DND-41 (cell line): ENCODE results near the gene C10orf90.

Experiments
- CTCF ChIP-seq: IDR thresholded peaks from 2 replicates; pipeline ENCODE4 v1.5.1; 2012; ENCODE audit warnings: borderline replicate concordance, low read length, moderate library complexity, mild to moderate bottlenecking; ENCODE audit not compliant: poor library complexity, severe bottlenecking; ENCODE audit errors: extremely low read depth
- EZH2 ChIP-seq: IDR thresholded peaks from 3 replicates; pipeline ENCODE4 v1.6.1; 2012; ENCODE audit warnings: borderline replicate concordance, low read depth, mild to moderate bottlenecking, moderate library complexity, low read length, inconsistent platforms; ENCODE audit not compliant: severe bottlenecking

- TF ChIP-seq CTCF (no peak), EZH2 (no peak)
These were observed 385 bp upstream of the C10orf90 start for GRCh38 chr10:126670895-126671261.
